B cell (primary cell): ENCODE data around the gene MAP3K13.

ENCODE experiments used
- EZH2 ChIP-seq: IDR thresholded peaks from 2 replicates; pipeline ENCODE4 v1.6.1; 2012; ENCODE audit warnings: borderline replicate concordance, low read depth, mild to moderate bottlenecking, moderate library complexity, low read length; ENCODE audit not compliant: insufficient read depth, poor library complexity, severe bottlenecking
- TF ChIP-seq, protein P1 (sequence below): fragments of 200-600 bp; IDR thresholded peaks from one replicate; pipeline ENCODE4 v1.8.0; 2022; ENCODE audit warnings: antibody characterized with exemption, mild to moderate bottlenecking

GRCh38 chr3:185502987-185503386 lies 140.1 kb downstream of the MAP3K13 start:
- TF ChIP-seq, protein P1, sequence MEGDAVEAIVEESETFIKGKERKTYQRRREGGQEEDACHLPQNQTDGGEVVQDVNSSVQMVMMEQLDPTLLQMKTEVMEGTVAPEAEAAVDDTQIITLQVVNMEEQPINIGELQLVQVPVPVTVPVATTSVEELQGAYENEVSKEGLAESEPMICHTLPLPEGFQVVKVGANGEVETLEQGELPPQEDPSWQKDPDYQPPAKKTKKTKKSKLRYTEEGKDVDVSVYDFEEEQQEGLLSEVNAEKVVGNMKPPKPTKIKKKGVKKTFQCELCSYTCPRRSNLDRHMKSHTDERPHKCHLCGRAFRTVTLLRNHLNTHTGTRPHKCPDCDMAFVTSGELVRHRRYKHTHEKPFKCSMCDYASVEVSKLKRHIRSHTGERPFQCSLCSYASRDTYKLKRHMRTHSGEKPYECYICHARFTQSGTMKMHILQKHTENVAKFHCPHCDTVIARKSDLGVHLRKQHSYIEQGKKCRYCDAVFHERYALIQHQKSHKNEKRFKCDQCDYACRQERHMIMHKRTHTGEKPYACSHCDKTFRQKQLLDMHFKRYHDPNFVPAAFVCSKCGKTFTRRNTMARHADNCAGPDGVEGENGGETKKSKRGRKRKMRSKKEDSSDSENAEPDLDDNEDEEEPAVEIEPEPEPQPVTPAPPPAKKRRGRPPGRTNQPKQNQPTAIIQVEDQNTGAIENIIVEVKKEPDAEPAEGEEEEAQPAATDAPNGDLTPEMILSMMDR = no peak
- TF ChIP-seq EZH2 = no peak
